Mesendoderm (in vitro differentiated cells): ENCODE measurements around the gene TMEM150C.

Experiments
- DNase-seq: peaks from one replicate; pipeline ENCODE4 v3.0.0; 2013
- H2AK5ac ChIP-seq: 2 replicates; pipeline ENCODE4 v1.6.1; 2013; ENCODE audit warnings: low read length, inconsistent platforms
- H2BK120ac ChIP-seq: 2 replicates; pipeline ENCODE4 v1.6.1; 2013; ENCODE audit warnings: low read depth, mild to moderate bottlenecking, low read length, moderate library complexity, mixed read lengths
- H2BK15ac ChIP-seq: replicated peaks from 2 replicates; pipeline ENCODE4 v1.6.1; 2013; ENCODE audit warnings: low read depth, mild to moderate bottlenecking, moderate library complexity
- H2BK5ac ChIP-seq: 2 replicates; pipeline ENCODE4 v1.6.1; 2013; ENCODE audit warnings: low read length, inconsistent platforms
- H3K18ac ChIP-seq: 2 replicates; pipeline ENCODE4 v1.6.1; 2013; ENCODE audit warnings: mild to moderate bottlenecking, low read length, mixed read lengths
- H3K23ac ChIP-seq: one replicate; pipeline ENCODE4 v1.6.1; 2013; ENCODE audit warnings: low read length
- H3K27ac ChIP-seq: 2 replicates; pipeline ENCODE4 v1.5.1; 2013; ENCODE audit warnings: low read depth, mild to moderate bottlenecking, inconsistent platforms, low read length, moderate library complexity
- H3K27me3 ChIP-seq: 2 replicates; pipeline ENCODE4 v1.6.1; 2013; ENCODE audit warnings: low read length, control low read depth, mild to moderate bottlenecking, inconsistent platforms; ENCODE audit not compliant: insufficient read depth, poor library complexity
- H3K36me3 ChIP-seq: 2 replicates; pipeline ENCODE4 v1.6.1; 2013; ENCODE audit warnings: low read length, inconsistent platforms; ENCODE audit not compliant: control insufficient read depth, insufficient read depth
- H3K4ac ChIP-seq: one replicate; pipeline ENCODE4 v1.6.1; 2013; ENCODE audit warnings: low read depth, mild to moderate bottlenecking, low read length, moderate library complexity
- H3K4me1 ChIP-seq: 2 replicates; pipeline ENCODE4 v1.6.1; 2013; ENCODE audit warnings: low read depth, low read length, inconsistent platforms; ENCODE audit not compliant: control insufficient read depth
- H3K4me2 ChIP-seq: 2 replicates; pipeline ENCODE4 v1.6.1; 2013; ENCODE audit warnings: low read length
- H3K4me3 ChIP-seq: 2 replicates; pipeline ENCODE4 v1.5.1; 2013; ENCODE audit warnings: mild to moderate bottlenecking, low read length
- H3K56ac ChIP-seq: one replicate; pipeline ENCODE4 v1.6.1; 2013; ENCODE audit warnings: low read length
- H3K79me1 ChIP-seq: 2 replicates; pipeline ENCODE4 v1.6.1; 2013; ENCODE audit warnings: low read length, inconsistent platforms
- H3K79me2 ChIP-seq: 2 replicates; pipeline ENCODE4 v1.6.1; 2013; ENCODE audit warnings: mild to moderate bottlenecking, low read length; ENCODE audit not compliant: control insufficient read depth, insufficient read depth
- H3K9ac ChIP-seq: 2 replicates; pipeline ENCODE4 v1.6.1; 2013; ENCODE audit warnings: low read length, inconsistent platforms
- H4K5ac ChIP-seq: one replicate; pipeline ENCODE4 v1.6.1; 2013; ENCODE audit warnings: low read length
- H4K8ac ChIP-seq: one replicate; pipeline ENCODE4 v1.6.1; 2013; ENCODE audit warnings: low read depth, mild to moderate bottlenecking, control low read depth, low read length, moderate library complexity
- WGBS: extraction: QIAGEN DNeasy Blood & Tissue Kit; methylation state at CpG from one replicate; pipeline ENCODE4 v1.1.7; 2013; ENCODE audit warnings: low lambda C conversion rate, missing lambda C conversion rate; ENCODE audit not compliant: insufficient coverage; ENCODE audit errors: extremely low coverage; 5-methylcytosine and 5-hydroxymethylcytosine counted together

Gene TMEM150C

GRCh38 chr4:82457266-82457665, 104.5 kb downstream of the TMEM150C start:
- Histone ChIP-seq H3K79me2 (peaks cover 6% of the 10 kb centered on the region), H2BK15ac (no peak overlapping the region), H2BK120ac (no peak overlapping the region), H4K5ac (no peak overlapping the region), H3K27me3 (no peaks in the 10 kb centered on the region), H3K18ac (no peak overlapping the region), H3K4me1 (no peaks in the 10 kb centered on the region), H3K36me3 (no peaks in the 10 kb centered on the region), H3K4ac (no peak overlapping the region), H2BK5ac (no peak overlapping the region), H3K23ac (no peak overlapping the region), H3K56ac (no peak overlapping the region), H2AK5ac (no peak overlapping the region), H3K27ac (no peak overlapping the region), H3K79me1 (peaks cover 4% of the 10 kb centered on the region), H3K4me3 (no peak overlapping the region), H4K8ac (no peak overlapping the region), H3K9ac (no peak overlapping the region), H3K4me2 (no peak overlapping the region)
- WGBS: no CpG with 5 or more reads among the region's 7 CpGs
- no peak for DNase-seq

DNA sequence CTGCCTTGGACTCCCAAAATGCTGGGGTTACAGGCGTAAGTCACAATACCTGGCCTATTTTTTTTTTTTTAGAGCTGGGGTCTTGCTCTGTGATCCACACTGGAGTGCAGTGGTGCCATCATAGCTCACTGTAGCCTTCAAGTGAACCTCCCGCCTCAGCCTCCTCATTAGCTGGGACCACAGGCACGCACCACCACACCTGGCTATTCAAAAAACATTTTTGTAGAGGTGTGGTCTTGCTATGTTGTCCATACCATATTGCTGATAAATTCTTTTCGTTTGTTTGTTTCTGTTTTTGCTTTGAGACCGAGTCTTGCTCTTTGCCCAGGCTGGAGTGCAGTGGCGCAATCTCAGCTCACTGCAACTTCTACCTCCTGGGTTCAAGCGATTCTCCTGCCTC, 109.8 kb downstream of the TMEM150C start:
- no peak overlapping the region for H3K4ac ChIP-seq
- H4K8ac ChIP-seq: no peak overlapping the region
- no peak overlapping the region for H3K23ac ChIP-seq
- peaks cover 31% of the 10 kb centered on the region for H3K79me2 ChIP-seq
- H3K4me2 ChIP-seq: no peak overlapping the region
- no peaks in the 10 kb centered on the region for H3K27me3 ChIP-seq
- H2AK5ac ChIP-seq: no peak overlapping the region
- H3K4me1 ChIP-seq: no peaks in the 10 kb centered on the region
- H3K56ac ChIP-seq: no peak overlapping the region
- no peak overlapping the region for H3K9ac ChIP-seq
- no peak overlapping the region for H3K4me3 ChIP-seq
- H2BK5ac ChIP-seq: no peak overlapping the region
- no peak overlapping the region for H3K18ac ChIP-seq
- H3K79me1 ChIP-seq: peaks cover 12% of the 10 kb centered on the region
- no peak overlapping the region for H2BK120ac ChIP-seq
- H4K5ac ChIP-seq: no peak overlapping the region
- DNase-seq: no peak
- H3K36me3 ChIP-seq: peaks cover 5% of the 10 kb centered on the region
- WGBS: no CpG with 5 or more reads among the region's 7 CpGs
- no peak overlapping the region for H2BK15ac ChIP-seq
- H3K27ac ChIP-seq: no peak overlapping the region

DNA sequence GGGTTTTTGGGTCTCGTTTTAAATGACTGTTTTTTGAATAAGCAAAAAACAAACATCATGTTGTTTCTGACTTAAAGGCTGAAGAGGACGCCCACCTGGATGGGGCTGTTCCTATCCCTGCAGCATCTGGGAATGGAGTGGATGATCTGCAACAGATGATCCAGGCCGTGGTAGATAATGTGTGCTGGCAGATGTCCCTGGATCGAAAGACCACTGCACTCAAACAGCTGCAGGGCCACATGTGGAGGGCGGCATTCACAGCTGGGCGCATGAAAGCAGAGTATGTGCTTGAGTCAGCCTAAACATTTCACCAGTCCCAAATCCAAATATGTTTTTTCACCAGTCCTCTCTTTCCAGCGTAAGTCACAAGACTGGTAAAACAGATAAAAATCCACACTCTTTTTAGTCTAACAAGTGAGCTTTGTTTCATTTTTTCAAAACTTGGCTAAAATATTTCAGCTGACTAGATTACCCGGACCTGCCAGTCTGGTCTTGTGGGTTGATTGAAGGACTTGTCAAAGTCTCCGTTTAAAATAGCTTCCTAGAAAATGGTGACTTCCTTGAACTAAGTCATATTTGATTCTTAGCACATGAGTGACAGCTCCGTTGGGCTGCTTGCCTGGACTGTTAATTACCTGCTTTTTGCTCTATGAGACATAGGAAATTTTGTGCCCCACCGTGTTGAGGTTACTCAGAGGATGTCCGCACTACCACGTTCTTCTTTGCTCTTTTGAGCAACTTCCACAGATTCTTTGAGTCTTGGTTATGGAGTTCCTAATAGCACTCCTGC, 110.6 kb downstream of the TMEM150C start:
- Histone ChIP-seq H2AK5ac (no peak overlapping the region), H3K9ac (no peak overlapping the region), H3K4me3 (no peak overlapping the region), H2BK15ac (no peak overlapping the region), H4K5ac (no peak overlapping the region), H3K79me2 (peaks cover 33% of the 10 kb centered on the region), H3K27me3 (no peaks in the 10 kb centered on the region), H3K79me1 (peaks cover 14% of the 10 kb centered on the region), H3K23ac (no peak overlapping the region), H3K4ac (no peak overlapping the region), H4K8ac (no peak overlapping the region), H3K27ac (no peak overlapping the region), H2BK5ac (no peak overlapping the region), H3K4me2 (no peak overlapping the region), H3K18ac (no peak overlapping the region), H3K4me1 (no peaks in the 10 kb centered on the region), H3K56ac (no peak overlapping the region), H2BK120ac (no peak overlapping the region), H3K36me3 (peaks cover 5% of the 10 kb centered on the region)
- WGBS: no CpG with 5 or more reads among the region's 13 CpGs
- DNase-seq: no peak

GRCh38 chr4:82447886-82448285, 113.9 kb downstream of the TMEM150C start:
- H3K36me3 ChIP-seq: peaks cover 5% of the 10 kb centered on the region

DNA sequence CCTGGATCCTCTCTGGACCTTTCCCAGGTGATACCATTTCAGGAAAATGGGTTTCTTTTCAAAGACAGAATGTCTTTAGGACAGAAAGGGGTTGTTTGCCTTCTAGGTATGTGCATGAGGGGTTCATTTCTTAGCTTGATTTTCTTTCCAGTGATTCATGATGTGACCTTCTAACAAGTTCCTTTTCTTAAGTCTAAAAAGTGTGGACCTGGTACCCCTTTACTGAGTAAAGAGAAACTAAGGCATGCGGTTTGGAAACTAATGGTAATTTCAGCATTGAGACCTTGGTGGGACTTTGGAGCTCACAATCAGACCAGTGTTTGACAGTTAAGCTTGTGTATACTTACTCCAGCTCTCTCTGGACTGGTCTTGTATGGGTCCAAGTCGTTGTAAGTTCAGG, 122.7 kb downstream of the TMEM150C start:
- no peak overlapping the region for H3K4ac ChIP-seq
- no peak overlapping the region for H3K23ac ChIP-seq
- H3K56ac ChIP-seq: no peak overlapping the region
- H3K4me1 ChIP-seq: peaks cover 6% of the 10 kb centered on the region
- no peak for DNase-seq
- H2BK120ac ChIP-seq: no peak overlapping the region
- no peak overlapping the region for H4K8ac ChIP-seq
- no peak overlapping the region for H3K27ac ChIP-seq
- H2BK15ac ChIP-seq: no peak overlapping the region
- H3K79me1 ChIP-seq: peaks cover 10% of the 10 kb centered on the region
- no peak overlapping the region for H3K18ac ChIP-seq
- no peaks in the 10 kb centered on the region for H3K27me3 ChIP-seq
- no peak overlapping the region for H3K4me2 ChIP-seq
- H3K36me3 ChIP-seq: no peaks in the 10 kb centered on the region
- H2BK5ac ChIP-seq: no peak overlapping the region
- H4K5ac ChIP-seq: no peak overlapping the region
- peaks cover 83% of the 10 kb centered on the region for H3K79me2 ChIP-seq
- no peak overlapping the region for H2AK5ac ChIP-seq
- H3K4me3 ChIP-seq: no peak overlapping the region
- WGBS: no CpG with 5 or more reads among the region's 2 CpGs
- no peak overlapping the region for H3K9ac ChIP-seq

More at GRCh38 chr4:82447886-82448285, 113.9 kb downstream of the TMEM150C start:
- Histone ChIP-seq H3K9ac (no peak overlapping the region), H4K5ac (no peak overlapping the region), H2BK120ac (no peak overlapping the region), H3K4me1 (no peaks in the 10 kb centered on the region), H3K79me2 (peaks cover 51% of the 10 kb centered on the region), H3K4me3 (no peak overlapping the region), H3K27ac (no peak overlapping the region), H3K18ac (no peak overlapping the region), H2AK5ac (no peak overlapping the region), H3K23ac (no peak overlapping the region), H2BK5ac (no peak overlapping the region), H3K27me3 (no peaks in the 10 kb centered on the region), H3K56ac (no peak overlapping the region), H3K79me1 (peaks cover 10% of the 10 kb centered on the region), H3K4me2 (no peak overlapping the region), H2BK15ac (no peak overlapping the region), H3K4ac (no peak overlapping the region), H4K8ac (no peak overlapping the region)
- WGBS: no CpG with 5 or more reads among the region's 1 CpG
- DNase-seq: no peak
